Measurements from ENCODE around the gene COL5A1.

The COL5A1 gene

DNA sequence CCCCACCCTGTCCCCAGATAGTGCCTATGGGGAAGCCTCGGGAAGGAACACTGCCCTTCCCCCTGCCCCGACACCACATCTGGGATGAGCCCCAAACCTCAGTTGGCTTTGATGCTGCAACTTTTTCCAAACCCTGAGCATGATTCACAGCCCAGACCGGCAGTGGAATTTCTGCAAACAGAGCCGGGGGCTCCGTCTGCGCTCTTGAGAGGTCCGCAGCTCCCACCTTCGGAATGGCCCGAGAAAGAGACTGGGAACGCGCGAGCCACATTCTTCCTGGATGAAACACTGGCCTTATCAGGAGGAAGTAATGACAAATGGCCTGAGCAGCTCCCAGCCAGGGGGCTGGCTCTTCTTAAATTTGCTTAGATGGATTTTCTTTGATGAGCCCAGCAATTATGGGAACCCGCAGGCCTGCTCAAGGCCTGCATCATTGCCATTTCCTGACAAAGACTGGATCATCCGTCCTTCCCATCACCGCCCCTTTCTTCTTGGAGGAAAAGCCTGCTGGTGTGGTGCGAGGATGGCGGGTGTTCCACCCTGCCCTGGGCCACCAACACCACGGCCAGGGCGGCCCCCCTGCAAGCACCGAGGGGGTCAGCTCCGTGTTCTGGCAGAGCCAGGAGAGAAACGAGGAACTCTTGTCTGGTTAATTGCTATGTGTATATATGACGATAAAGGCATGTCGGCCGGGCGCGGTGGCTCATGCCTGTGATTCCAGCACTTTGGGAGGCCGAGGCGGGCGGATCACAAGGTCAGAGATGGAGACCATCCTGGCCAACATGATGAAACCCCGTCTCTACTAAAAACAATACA, 38.8 kb upstream of the COL5A1 start:
- Histone ChIP-seq H3K27me3 (ENCODE audit: insufficient read depth, low read length) (no peaks in the 10 kb centered on the region; the same call in 1 of the 2 replicates), H3K9ac (ENCODE audit: low read length) (no peak overlapping the region), H3K4me2 (ENCODE audit: low read length) (no peak overlapping the region), H3K36me3 (ENCODE audit: insufficient read depth, low read length) (no peaks in the 10 kb centered on the region), H3K9me2 (ENCODE audit: low read depth, low read length) (no peaks in the 10 kb centered on the region), H3F3A (ENCODE audit: insufficient read depth, low read length) (no peaks in the 10 kb centered on the region), H3K27ac (ENCODE audit: low read depth, low read length, poor library complexity, severe bottlenecking) (no peak overlapping the region), H3K4me1 (ENCODE audit: insufficient read depth, low read length, severe bottlenecking) (no peaks in the 10 kb centered on the region), H2AFZ (ENCODE audit: low read length) (no peak overlapping the region), H3K79me2 (ENCODE audit: insufficient read depth, low read length) (no peaks in the 10 kb centered on the region), H3K4me3 (ENCODE audit: low read depth, low read length, poor library complexity, severe bottlenecking) (no peak overlapping the region), H3K9me3 (ENCODE audit: low read length) (0 out of 2 replicates have a peak, but pooled peaks cover 3% of the 10 kb centered on the region), H4K20me1 (ENCODE audit: insufficient read depth, low read length) (no peaks in the 10 kb centered on the region)
- TF ChIP-seq, protein P1, sequence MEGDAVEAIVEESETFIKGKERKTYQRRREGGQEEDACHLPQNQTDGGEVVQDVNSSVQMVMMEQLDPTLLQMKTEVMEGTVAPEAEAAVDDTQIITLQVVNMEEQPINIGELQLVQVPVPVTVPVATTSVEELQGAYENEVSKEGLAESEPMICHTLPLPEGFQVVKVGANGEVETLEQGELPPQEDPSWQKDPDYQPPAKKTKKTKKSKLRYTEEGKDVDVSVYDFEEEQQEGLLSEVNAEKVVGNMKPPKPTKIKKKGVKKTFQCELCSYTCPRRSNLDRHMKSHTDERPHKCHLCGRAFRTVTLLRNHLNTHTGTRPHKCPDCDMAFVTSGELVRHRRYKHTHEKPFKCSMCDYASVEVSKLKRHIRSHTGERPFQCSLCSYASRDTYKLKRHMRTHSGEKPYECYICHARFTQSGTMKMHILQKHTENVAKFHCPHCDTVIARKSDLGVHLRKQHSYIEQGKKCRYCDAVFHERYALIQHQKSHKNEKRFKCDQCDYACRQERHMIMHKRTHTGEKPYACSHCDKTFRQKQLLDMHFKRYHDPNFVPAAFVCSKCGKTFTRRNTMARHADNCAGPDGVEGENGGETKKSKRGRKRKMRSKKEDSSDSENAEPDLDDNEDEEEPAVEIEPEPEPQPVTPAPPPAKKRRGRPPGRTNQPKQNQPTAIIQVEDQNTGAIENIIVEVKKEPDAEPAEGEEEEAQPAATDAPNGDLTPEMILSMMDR (IDR thresholded peaks at IDR 0.05; ENCODE audit: low read length) = no peak
- TF ChIP-seq EZH2 (IDR thresholded peaks at IDR 0.05; ENCODE audit: borderline replicate concordance, low read length) = no peak

DNA sequence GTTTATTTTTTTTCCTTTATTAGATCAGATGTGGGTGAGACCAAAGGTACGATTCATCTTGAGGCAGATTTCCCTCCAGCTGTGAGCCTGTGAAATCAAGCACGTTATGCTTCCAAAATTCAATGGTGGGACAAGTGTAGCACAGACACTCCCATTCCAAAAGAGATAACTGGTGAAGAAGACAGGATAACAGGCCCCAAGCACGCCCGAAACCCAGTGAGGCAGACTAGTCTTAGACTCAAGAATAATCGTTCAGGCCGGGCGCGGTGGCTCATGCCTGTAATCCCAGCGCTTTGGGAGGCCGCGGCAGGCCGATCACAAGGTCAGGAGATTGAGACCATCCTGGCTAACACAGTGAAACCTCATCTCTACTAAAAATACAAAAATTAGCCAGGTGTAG, 36.8 kb upstream of the COL5A1 start:
- Histone ChIP-seq H3K9me3 (ENCODE audit: low read length) (0 out of 2 replicates have a peak, but pooled peaks cover 3% of the 10 kb centered on the region), H3K9me2 (ENCODE audit: low read depth, low read length) (no peaks in the 10 kb centered on the region), H3K4me3 (ENCODE audit: low read depth, low read length, poor library complexity, severe bottlenecking) (no peak overlapping the region), H3K79me2 (ENCODE audit: insufficient read depth, low read length) (no peaks in the 10 kb centered on the region), H3F3A (ENCODE audit: insufficient read depth, low read length) (no peaks in the 10 kb centered on the region), H3K4me2 (ENCODE audit: low read length) (no peak overlapping the region), H3K36me3 (ENCODE audit: insufficient read depth, low read length) (no peaks in the 10 kb centered on the region), H3K27me3 (ENCODE audit: insufficient read depth, low read length) (no peaks in the 10 kb centered on the region; the same call in 1 of the 2 replicates), H3K4me1 (ENCODE audit: insufficient read depth, low read length, severe bottlenecking) (no peaks in the 10 kb centered on the region), H3K27ac (ENCODE audit: low read depth, low read length, poor library complexity, severe bottlenecking) (no peak overlapping the region), H4K20me1 (ENCODE audit: insufficient read depth, low read length) (no peaks in the 10 kb centered on the region), H2AFZ (ENCODE audit: low read length) (no peak overlapping the region), H3K9ac (ENCODE audit: low read length) (no peak overlapping the region)
- TF ChIP-seq, protein P1 (IDR thresholded peaks at IDR 0.05; ENCODE audit: low read length) = no peak
- no peak for TF ChIP-seq EZH2 (IDR thresholded peaks at IDR 0.05; ENCODE audit: borderline replicate concordance, low read length)

DNA sequence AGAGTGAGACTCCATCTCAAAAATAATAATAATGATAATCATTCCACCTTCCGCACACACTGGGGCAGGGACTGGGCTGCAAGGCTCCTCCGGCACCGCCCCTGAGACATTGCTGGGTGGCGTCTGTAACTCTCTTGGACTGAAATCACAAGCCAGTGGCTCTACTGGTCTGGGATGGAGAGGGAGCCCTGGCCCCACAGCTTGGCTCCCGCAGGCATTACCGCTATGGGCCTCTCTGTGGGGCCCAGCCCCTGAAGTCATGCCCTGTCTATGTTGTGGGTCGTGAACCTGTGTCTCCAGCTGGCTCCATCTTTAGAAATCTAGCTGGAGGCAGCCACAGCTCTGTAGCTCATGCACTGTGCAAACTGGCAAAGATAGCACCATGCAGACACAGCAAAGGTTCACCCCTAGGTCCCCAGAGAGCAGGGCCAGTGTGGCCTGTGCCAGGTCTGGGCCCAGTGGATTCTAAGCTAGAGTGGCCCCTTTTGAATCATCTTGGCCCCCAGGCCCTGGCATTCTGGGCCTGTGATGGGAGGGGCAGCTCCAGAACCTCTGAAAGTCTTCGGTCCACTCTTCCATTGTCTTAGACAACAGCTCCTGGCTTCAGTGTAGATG, 36.1 kb upstream of the COL5A1 start:
- Histone ChIP-seq H3K9me2 (ENCODE audit: low read depth, low read length) (no peaks in the 10 kb centered on the region), H3K27ac (ENCODE audit: low read depth, low read length, poor library complexity, severe bottlenecking) (no peak overlapping the region), H3K36me3 (ENCODE audit: insufficient read depth, low read length) (no peaks in the 10 kb centered on the region), H3K79me2 (ENCODE audit: insufficient read depth, low read length) (no peaks in the 10 kb centered on the region), H3K27me3 (ENCODE audit: insufficient read depth, low read length) (no peaks in the 10 kb centered on the region; the same call in 1 of the 2 replicates), H3K4me3 (ENCODE audit: low read depth, low read length, poor library complexity, severe bottlenecking) (no peak overlapping the region), H2AFZ (ENCODE audit: low read length) (no peak overlapping the region), H3K4me2 (ENCODE audit: low read length) (no peak overlapping the region), H4K20me1 (ENCODE audit: insufficient read depth, low read length) (no peaks in the 10 kb centered on the region), H3K9me3 (ENCODE audit: low read length) (0 out of 2 replicates have a peak, but pooled peaks cover 3% of the 10 kb centered on the region), H3K4me1 (ENCODE audit: insufficient read depth, low read length, severe bottlenecking) (no peaks in the 10 kb centered on the region), H3F3A (ENCODE audit: insufficient read depth, low read length) (no peaks in the 10 kb centered on the region), H3K9ac (ENCODE audit: low read length) (no peak overlapping the region)
- no peak for TF ChIP-seq EZH2 (IDR thresholded peaks at IDR 0.05; ENCODE audit: borderline replicate concordance, low read length)
- TF ChIP-seq, protein P1 (IDR thresholded peaks at IDR 0.05; ENCODE audit: low read length) = no peak

Measured in OCI-LY1 (cell line).